Measurements from ENCODE around the gene RARB. TPM values are rescaled to one million over a fixed set of nuclear protein-coding genes. Genes with fewer than 3 reads are reported as not detected.

The RARB gene
- total RNA-seq, 1 experiment from 2014 or later: not detected

DNA sequence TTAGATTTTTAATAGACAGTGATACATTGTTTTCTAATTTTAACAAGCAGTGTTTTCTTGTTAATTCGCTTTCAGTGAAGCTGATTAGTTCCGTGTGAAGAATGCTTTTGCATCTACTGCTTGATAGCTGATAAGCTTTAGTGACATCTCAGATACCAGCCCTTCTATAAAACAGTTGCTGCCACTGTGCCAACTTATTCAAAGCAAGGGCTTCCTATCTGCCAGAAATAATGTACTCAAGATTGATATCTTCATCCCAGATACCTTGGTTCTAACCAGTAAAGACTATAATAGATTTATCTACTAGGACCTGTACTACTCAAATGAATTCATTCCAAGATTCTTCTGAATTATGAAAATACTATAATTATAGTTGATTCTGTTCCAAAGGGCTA, 30.4 kb downstream of the RARB start:
- TF ChIP-seq EZH2phosphoT487 (IDR thresholded peaks at IDR 0.05; ENCODE audit: borderline replicate concordance, low read length): no peak
- no peak for TF ChIP-seq EZH2 (IDR thresholded peaks at IDR 0.05; ENCODE audit: low read length, unreplicated experiment)
- TF ChIP-seq, protein P1, sequence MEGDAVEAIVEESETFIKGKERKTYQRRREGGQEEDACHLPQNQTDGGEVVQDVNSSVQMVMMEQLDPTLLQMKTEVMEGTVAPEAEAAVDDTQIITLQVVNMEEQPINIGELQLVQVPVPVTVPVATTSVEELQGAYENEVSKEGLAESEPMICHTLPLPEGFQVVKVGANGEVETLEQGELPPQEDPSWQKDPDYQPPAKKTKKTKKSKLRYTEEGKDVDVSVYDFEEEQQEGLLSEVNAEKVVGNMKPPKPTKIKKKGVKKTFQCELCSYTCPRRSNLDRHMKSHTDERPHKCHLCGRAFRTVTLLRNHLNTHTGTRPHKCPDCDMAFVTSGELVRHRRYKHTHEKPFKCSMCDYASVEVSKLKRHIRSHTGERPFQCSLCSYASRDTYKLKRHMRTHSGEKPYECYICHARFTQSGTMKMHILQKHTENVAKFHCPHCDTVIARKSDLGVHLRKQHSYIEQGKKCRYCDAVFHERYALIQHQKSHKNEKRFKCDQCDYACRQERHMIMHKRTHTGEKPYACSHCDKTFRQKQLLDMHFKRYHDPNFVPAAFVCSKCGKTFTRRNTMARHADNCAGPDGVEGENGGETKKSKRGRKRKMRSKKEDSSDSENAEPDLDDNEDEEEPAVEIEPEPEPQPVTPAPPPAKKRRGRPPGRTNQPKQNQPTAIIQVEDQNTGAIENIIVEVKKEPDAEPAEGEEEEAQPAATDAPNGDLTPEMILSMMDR (conservative IDR thresholded peaks at IDR 0.05; ENCODE audit: low read depth, low read length): no peak
- BruUV-seq (replicated peaks): no TSS peak
- H3K4me3 ChIP-seq (ENCODE audit: low read length): no peak overlapping the region
- DNase-seq (no peak), ATAC-seq (no peak)
- ChIA-PET CTCF (no interaction called here), POLR2A (ENCODE audit: unreplicated experiment) (no interaction called here)
- H3K36me3 ChIP-seq (ENCODE audit: low read depth, low read length): no peaks in the 10 kb centered on the region
- peaks cover 3% of the 10 kb centered on the region; the same call in 1 of the 2 replicates for H3K4me1 ChIP-seq (ENCODE audit: insufficient read depth, low read length)
- no peak overlapping the region for H3K27ac ChIP-seq (ENCODE audit: low read length)
- no peaks in the 10 kb centered on the region for H3K9me2 ChIP-seq (replicated peaks; ENCODE audit: low read length)
- no peaks in the 10 kb centered on the region for H3F3A ChIP-seq (ENCODE audit: low read length, unreplicated experiment)
- intact Hi-C loops (cut with micrococcal nuclease): no loop called here
- no peak overlapping the region for H3K9ac ChIP-seq (ENCODE audit: low read length)
- no peaks in the 10 kb centered on the region for H3K9me3 ChIP-seq (ENCODE audit: low read length)
- peaks cover 47% of the 10 kb centered on the region for H3K27me3 ChIP-seq (ENCODE audit: low read length)
- H4K20me1 ChIP-seq (ENCODE audit: low read length): no peaks in the 10 kb centered on the region
- H3K79me2 ChIP-seq (ENCODE audit: low read length): no peaks in the 10 kb centered on the region
- no peak overlapping the region for H3K4me2 ChIP-seq (ENCODE audit: low read length)
- no peak overlapping the region for H2AFZ ChIP-seq (ENCODE audit: low read length)

DNA sequence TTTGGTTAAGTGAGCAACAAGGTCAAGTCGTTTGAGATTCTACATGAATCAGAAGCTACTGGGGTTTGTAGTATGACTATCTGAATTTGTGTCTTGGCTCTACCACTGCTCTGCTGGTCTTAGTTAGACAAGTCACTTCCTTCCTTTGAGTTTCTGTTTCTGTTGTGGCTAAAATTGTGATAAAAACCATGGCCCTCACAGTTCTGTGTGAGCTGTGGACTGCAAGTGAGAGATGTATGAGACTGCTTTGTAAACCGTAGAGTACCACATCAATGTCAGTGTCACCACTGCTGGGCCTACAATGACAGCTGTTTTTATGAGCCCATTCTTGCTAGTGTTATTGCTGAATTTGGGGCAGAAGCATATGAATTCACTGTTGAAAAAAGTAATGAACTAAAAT, 32.7 kb downstream of the RARB start:
- no peaks in the 10 kb centered on the region for H4K20me1 ChIP-seq (ENCODE audit: low read length)
- H3K9me3 ChIP-seq (ENCODE audit: low read length): no peaks in the 10 kb centered on the region
- no peak for TF ChIP-seq EZH2 (IDR thresholded peaks at IDR 0.05; ENCODE audit: low read length, unreplicated experiment)
- no peak for TF ChIP-seq EZH2phosphoT487 (IDR thresholded peaks at IDR 0.05; ENCODE audit: borderline replicate concordance, low read length)
- TF ChIP-seq, protein P1 (conservative IDR thresholded peaks at IDR 0.05; ENCODE audit: low read depth, low read length): no peak
- peaks cover 24% of the 10 kb centered on the region for H3K27me3 ChIP-seq (ENCODE audit: low read length)
- intact Hi-C loops (cut with micrococcal nuclease): no loop called here
- H3K27ac ChIP-seq (ENCODE audit: low read length): no peak overlapping the region
- no peaks in the 10 kb centered on the region for H3K79me2 ChIP-seq (ENCODE audit: low read length)
- DNase-seq (no peak), ATAC-seq (no peak)
- no peaks in the 10 kb centered on the region for H3K9me2 ChIP-seq (replicated peaks; ENCODE audit: low read length)
- no peaks in the 10 kb centered on the region for H3F3A ChIP-seq (ENCODE audit: low read length, unreplicated experiment)
- H3K4me2 ChIP-seq (ENCODE audit: low read length): no peak overlapping the region
- no peaks in the 10 kb centered on the region for H3K36me3 ChIP-seq (ENCODE audit: low read depth, low read length)
- ChIA-PET POLR2A (ENCODE audit: unreplicated experiment) (no interaction called here), CTCF (no interaction called here)
- H3K9ac ChIP-seq (ENCODE audit: low read length): no peak overlapping the region
- no peak overlapping the region for H3K4me3 ChIP-seq (ENCODE audit: low read length)
- H2AFZ ChIP-seq (ENCODE audit: low read length): no peak overlapping the region
- BruUV-seq (replicated peaks): no TSS peak
- H3K4me1 ChIP-seq (ENCODE audit: insufficient read depth, low read length): peaks cover 3% of the 10 kb centered on the region; the same call in 1 of the 2 replicates

DNA sequence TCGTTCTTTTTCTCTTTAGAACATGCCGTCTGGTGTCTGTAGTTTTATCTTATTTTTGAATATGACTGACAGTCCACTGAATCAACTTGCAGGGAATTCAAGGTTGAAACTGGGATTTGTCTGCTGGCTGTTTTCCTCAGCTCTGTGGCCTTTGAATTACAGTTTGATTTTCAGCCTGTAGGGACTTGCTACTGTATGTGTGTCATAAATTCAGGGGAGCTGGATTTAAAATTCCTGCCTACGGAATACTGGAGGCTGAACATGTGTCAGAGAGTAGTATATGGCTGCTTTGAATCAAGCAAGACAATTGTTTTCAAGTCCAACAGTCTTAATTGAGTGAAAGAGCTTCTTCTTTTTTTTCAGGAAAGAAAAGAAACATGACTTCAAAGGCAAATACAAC, 33.9 kb downstream of the RARB start:
- no TSS peak for BruUV-seq (replicated peaks)
- no peaks in the 10 kb centered on the region for H3K9me2 ChIP-seq (replicated peaks; ENCODE audit: low read length)
- no peak overlapping the region for H2AFZ ChIP-seq (ENCODE audit: low read length)
- no peak overlapping the region for H3K27ac ChIP-seq (ENCODE audit: low read length)
- no peak overlapping the region for H3K4me3 ChIP-seq (ENCODE audit: low read length)
- ChIA-PET POLR2A (ENCODE audit: unreplicated experiment) (no interaction called here), CTCF (no interaction called here)
- H3K79me2 ChIP-seq (ENCODE audit: low read length): no peaks in the 10 kb centered on the region
- H3K9ac ChIP-seq (ENCODE audit: low read length): no peak overlapping the region
- TF ChIP-seq, protein P1 (conservative IDR thresholded peaks at IDR 0.05; ENCODE audit: low read depth, low read length): no peak
- TF ChIP-seq EZH2phosphoT487 (IDR thresholded peaks at IDR 0.05; ENCODE audit: borderline replicate concordance, low read length) (no peak), EZH2 (IDR thresholded peaks at IDR 0.05; ENCODE audit: low read length, unreplicated experiment) (no peak)
- H3K9me3 ChIP-seq (ENCODE audit: low read length): no peaks in the 10 kb centered on the region
- H3K36me3 ChIP-seq (ENCODE audit: low read depth, low read length): no peaks in the 10 kb centered on the region
- H4K20me1 ChIP-seq (ENCODE audit: low read length): no peaks in the 10 kb centered on the region
- DNase-seq: no peak
- intact Hi-C loops (cut with micrococcal nuclease): no loop called here
- H3F3A ChIP-seq (ENCODE audit: low read length, unreplicated experiment): no peaks in the 10 kb centered on the region
- H3K4me2 ChIP-seq (ENCODE audit: low read length): no peak overlapping the region
- no peak for ATAC-seq
- peaks cover 3% of the 10 kb centered on the region; the same call in 1 of the 2 replicates for H3K4me1 ChIP-seq (ENCODE audit: insufficient read depth, low read length)
- peaks cover 19% of the 10 kb centered on the region; the same call in 1 of the 2 replicates for H3K27me3 ChIP-seq (ENCODE audit: low read length)

All from PC-3 (cell line).